Dermis blood vessel endothelial cell (primary cell): ENCODE data around the gene HCFC2. TPM values are rescaled to one million over a fixed set of nuclear protein-coding genes. Genes with fewer than 3 reads are reported as not detected.
A peak's percentile ranks its signal among the peaks of the same experiment; 100 is the strongest.
"Not testable (repeated sequence)": the region's sequence is repeated elsewhere in the genome, so short reads cannot be mapped to it uniquely, and the experiment has no call there.

Experiments
- DNase-seq: peaks from one replicate; pipeline ENCODE4 v3.0.0; 2010
- total RNA-seq: library from RNA; depleted of rRNA; stranded (reverse); fragments of >200 nt; gene quantifications from 2 replicates; pipeline ENCODE4 v1.2.3, GENCODE V29; 2014

The HCFC2 gene
- total RNA-seq = 26.9 and 28.6 TPM in 2 replicates

- DNase-seq = peak; percentile 93
These were observed at the start of gene HCFC2 for GRCh38 chr12:104064031-104064841. Gene HCFC2 (plus strand): TSS chr12:104064531. CDS start chr12:104064561, 30 bp downstream.

- not testable (repeated sequence) for DNase-seq
These were observed 42.5 kb upstream of the HCFC2 start for GRCh38 chr12:104021862-104022261.

- no peak for DNase-seq
These were observed 41.5 kb upstream of the HCFC2 start for GRCh38 chr12:104022786-104023185.

- no peak for DNase-seq
These were observed 40.6 kb upstream of the HCFC2 start for GRCh38 chr12:104023710-104024109.

- no peak for DNase-seq
These were observed 40.0 kb upstream of the HCFC2 start for GRCh38 chr12:104024348-104024747.

- no peak for DNase-seq
These were observed 38.6 kb upstream of the HCFC2 start for GRCh38 chr12:104025771-104026170.

- DNase-seq = no peak
These were observed 37.3 kb upstream of the HCFC2 start for GRCh38 chr12:104026841-104027599.

- DNase-seq = not testable (repeated sequence)
These were observed 33.7 kb upstream of the HCFC2 start for GRCh38 chr12:104030596-104030995.

- DNase-seq = not testable (repeated sequence)
These were observed 28.2 kb upstream of the HCFC2 start for GRCh38 chr12:104036143-104036542.

GRCh38 chr12:104039769-104040168 is 24.6 kb upstream of the HCFC2 start:
- DNase-seq = not testable (repeated sequence)

GRCh38 chr12:104042580-104042979 is 21.8 kb upstream of the HCFC2 start:
- no peak for DNase-seq

GRCh38 chr12:104044158-104044557 is 20.2 kb upstream of the HCFC2 start:
- DNase-seq = no peak

- no peak for DNase-seq
These were observed 18.0 kb upstream of the HCFC2 start for GRCh38 chr12:104046306-104046705.

- no peak for DNase-seq
These were observed 16.2 kb upstream of the HCFC2 start for GRCh38 chr12:104048162-104048561.

- no peak for DNase-seq
These were observed 15.5 kb upstream of the HCFC2 start for GRCh38 chr12:104048811-104049210.

- no peak for DNase-seq
These were observed 14.9 kb upstream of the HCFC2 start for GRCh38 chr12:104049278-104049902.

GRCh38 chr12:104049903-104050356 is 14.4 kb upstream of the HCFC2 start, which contains the start of gene GLT8D2:
Gene GLT8D2 (minus strand): TSS chr12:104050187. CDS start chr12:104019648, 30,539 bp downstream.
- peak; percentile 15 for DNase-seq

GRCh38 chr12:104050436-104050835 is 13.9 kb upstream of the HCFC2 start:
- no peak for DNase-seq

GRCh38 chr12:104054681-104055346 is 9.5 kb upstream of the HCFC2 start:
- DNase-seq = no peak

- DNase-seq = peak; percentile 67
These were observed 8.5 kb upstream of the HCFC2 start for GRCh38 chr12:104055686-104056388.

GRCh38 chr12:104056419-104056972 is 7.8 kb upstream of the HCFC2 start:
- no peak for DNase-seq
